HepG2 (cell line): ENCODE results near the gene PIGC. TPM values are rescaled to one million over a fixed set of nuclear protein-coding genes. Genes with fewer than 3 reads are reported as not detected.

Experiments
- ATF7-NPFF ChIP-seq: sonication (generic); formaldehyde crosslinking; IDR thresholded peaks from 2 replicates; pipeline ENCODE4 v1.8.1; 2023; ENCODE audit warnings: mild to moderate bottlenecking, low read depth, missing genetic modification reagents, moderate library complexity
- HES4 ChIP-seq: sonication (generic); formaldehyde crosslinking; IDR thresholded peaks from 2 replicates; pipeline ENCODE4 v1.9.0; 2021; ENCODE audit warnings: mild to moderate bottlenecking, missing genetic modification reagents, borderline replicate concordance
- HHEX ChIP-seq: IDR thresholded peaks from 2 replicates; pipeline ENCODE4 v1.6.1; 2016; ENCODE audit warnings: control low read depth
- HNF4A ChIP-seq: sonication (generic); formaldehyde crosslinking; IDR thresholded peaks from 2 replicates; pipeline ENCODE4 v1.4.0; 2020; ENCODE audit warnings: missing genetic modification reagents
- JUNB ChIP-seq: sonication (generic); formaldehyde crosslinking; IDR thresholded peaks from 2 replicates; pipeline ENCODE4 v1.8.0; 2022; ENCODE audit warnings: missing genetic modification reagents, mild to moderate bottlenecking, borderline replicate concordance
- NR2F6 ChIP-seq, 2 experiments: IDR thresholded peaks; 2 replicates each; pipeline ENCODE4 v1.6.1; 2016; ENCODE audit warnings: antibody characterized with exemption in 1 of 2, mild to moderate bottlenecking in 1 of 2
- PHB2 ChIP-seq: fragments of 450-650 bp; IDR thresholded peaks from 2 replicates; pipeline ENCODE4 v1.6.1; 2018; ENCODE audit not compliant: partially characterized antibody
- RORA ChIP-seq: sonication (generic); formaldehyde crosslinking; IDR thresholded peaks from 2 replicates; pipeline ENCODE4 v1.5.0; 2020; ENCODE audit warnings: mild to moderate bottlenecking, missing genetic modification reagents, moderate library complexity
- SNAPC2 ChIP-seq: sonication (generic); formaldehyde crosslinking; IDR thresholded peaks from 2 replicates; pipeline ENCODE4 v1.8.1; 2022; ENCODE audit warnings: mild to moderate bottlenecking, missing genetic modification reagents
- ZNF720 ChIP-seq: sonication (generic); formaldehyde crosslinking; IDR thresholded peaks from 2 replicates; pipeline ENCODE4 v1.4.0; 2020; ENCODE audit warnings: missing genetic modification reagents
- ZSCAN20 ChIP-seq: sonication (generic); formaldehyde crosslinking; IDR thresholded peaks from 2 replicates; pipeline ENCODE4 v1.4.0; 2020; ENCODE audit warnings: missing genetic modification reagents, mild to moderate bottlenecking, borderline replicate concordance
- polyA plus RNA-seq, 8 experiments: library from polyadenylated mRNA; depleted of rRNA in 3 of 8; stranded (reverse) in 7 of 8; unstranded in 1 of 8; fragments of >200 nt; fragmentation: Illumina TruSeq in 4 of 8; extraction: Trizol in 4 of 8; gene quantifications; 2 replicates each; pipeline versions ENCODE4 v1.2.1 to v1.2.3, GENCODE V29; 2011 to 2016; ENCODE audit warnings: low read depth in 4 of 8, missing spikeins in 1 of 8, mixed read lengths in 1 of 8; ENCODE audit not compliant: insufficient read depth in 1 of 8
- total RNA-seq, 5 experiments: library from RNA; depleted of rRNA; stranded (reverse); fragments of >200 nt; fragmentation: Illumina TruSeq; extraction: Trizol; gene quantifications; 2 replicates each; pipeline ENCODE4 v1.2.3, GENCODE V29; 2016; ENCODE audit warnings: low read depth in 1 of 5
- TF ChIP-seq, protein P1 (sequence below): sonication (generic); formaldehyde crosslinking; IDR thresholded peaks from 2 replicates; pipeline ENCODE4 v1.4.0; 2020; ENCODE audit warnings: mild to moderate bottlenecking, missing genetic modification reagents
- TF ChIP-seq, protein P2 (sequence below): IDR thresholded peaks from 2 replicates; pipeline ENCODE4 v1.6.1; 2016; ENCODE audit warnings: control low read depth
- TF ChIP-seq, protein P3 (sequence below): sonication (generic); formaldehyde crosslinking; IDR thresholded peaks from 2 replicates; pipeline ENCODE4 v1.8.1; 2023; ENCODE audit warnings: mild to moderate bottlenecking, moderate library complexity, missing genetic modification reagents
- TF ChIP-seq, protein P4 (sequence below): sonication (generic); formaldehyde crosslinking; IDR thresholded peaks from 2 replicates; pipeline ENCODE4 v1.9.0; 2021; ENCODE audit warnings: mild to moderate bottlenecking, missing genetic modification reagents
- TF ChIP-seq, protein P5 (sequence below): sonication (generic); formaldehyde crosslinking; IDR thresholded peaks from 2 replicates; pipeline ENCODE4 v1.5.0; 2020; ENCODE audit warnings: mild to moderate bottlenecking, missing genetic modification reagents

Gene PIGC
- total and polyA plus RNA-seq, 2 of the 13 experiments (the other 11 are each of a cell fraction or from before 2014, with no cell fraction given) = 26.7 to 29.5 TPM

DNA sequence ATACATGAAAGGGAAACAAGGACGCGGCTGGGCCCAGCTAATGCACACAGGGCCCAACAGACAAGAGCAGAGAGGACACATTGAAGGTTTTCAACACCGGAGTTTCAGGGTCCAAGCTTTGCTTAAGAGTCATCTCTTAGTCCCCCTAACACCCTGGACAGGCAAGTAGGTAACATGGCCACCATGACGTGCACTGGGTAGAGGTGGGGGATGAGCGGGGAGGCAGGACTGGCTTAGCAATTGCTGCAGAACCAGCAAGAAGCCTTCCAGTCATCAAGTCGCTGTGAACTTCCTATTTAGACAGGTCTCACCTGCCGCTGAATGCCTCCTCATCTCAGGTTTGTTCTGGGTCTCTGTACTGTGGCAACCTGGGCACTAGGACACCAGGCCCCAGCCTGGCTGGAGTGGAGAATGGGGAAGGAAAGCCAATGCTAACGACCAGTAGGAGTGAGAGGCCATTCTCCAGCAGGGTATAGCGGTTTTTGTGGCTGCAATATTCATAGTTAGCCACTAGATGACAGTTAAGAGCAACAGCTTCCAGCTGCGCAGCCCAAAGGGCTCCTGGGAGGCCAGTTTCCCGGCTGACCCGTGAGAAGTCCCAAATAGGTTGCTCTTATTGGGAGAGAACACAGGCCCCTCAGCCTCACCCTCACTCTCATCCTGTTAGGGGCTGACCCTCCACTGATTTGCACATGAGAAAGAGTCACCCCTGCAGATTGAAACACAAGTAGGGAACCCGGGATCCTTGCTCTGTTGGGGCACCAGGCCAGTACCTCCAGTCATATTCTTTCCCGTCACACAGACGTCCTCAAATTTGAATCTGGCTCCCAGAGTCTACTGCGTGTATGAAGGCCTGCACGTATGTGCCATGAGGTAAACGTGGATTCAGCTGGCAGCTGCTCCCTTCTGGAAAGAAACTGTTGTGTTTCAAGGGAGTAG, 6.0 kb upstream of the PIGC start (continued):
- TF ChIP-seq RORA (CRISPR knock-in tag) = no peak
- no peak for TF ChIP-seq ZSCAN20 (CRISPR knock-in tag)
- TF ChIP-seq, protein P1, sequence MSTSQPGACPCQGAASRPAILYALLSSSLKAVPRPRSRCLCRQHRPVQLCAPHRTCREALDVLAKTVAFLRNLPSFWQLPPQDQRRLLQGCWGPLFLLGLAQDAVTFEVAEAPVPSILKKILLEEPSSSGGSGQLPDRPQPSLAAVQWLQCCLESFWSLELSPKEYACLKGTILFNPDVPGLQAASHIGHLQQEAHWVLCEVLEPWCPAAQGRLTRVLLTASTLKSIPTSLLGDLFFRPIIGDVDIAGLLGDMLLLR (CRISPR knock-in tag) = no peak
- TF ChIP-seq HHEX (CRISPR knock-in tag) = no peak
- peak; percentile 33; the same call in 1 of the 2 replicates for TF ChIP-seq JUNB
- TF ChIP-seq ZNF720 (CRISPR knock-in tag) = no peak
- no peak; the same call in 1 of the 2 replicates for TF ChIP-seq HNF4A
- TF ChIP-seq HES4 (CRISPR knock-in tag) = no peak
- TF ChIP-seq PHB2 = no peak
- TF ChIP-seq, protein P2, sequence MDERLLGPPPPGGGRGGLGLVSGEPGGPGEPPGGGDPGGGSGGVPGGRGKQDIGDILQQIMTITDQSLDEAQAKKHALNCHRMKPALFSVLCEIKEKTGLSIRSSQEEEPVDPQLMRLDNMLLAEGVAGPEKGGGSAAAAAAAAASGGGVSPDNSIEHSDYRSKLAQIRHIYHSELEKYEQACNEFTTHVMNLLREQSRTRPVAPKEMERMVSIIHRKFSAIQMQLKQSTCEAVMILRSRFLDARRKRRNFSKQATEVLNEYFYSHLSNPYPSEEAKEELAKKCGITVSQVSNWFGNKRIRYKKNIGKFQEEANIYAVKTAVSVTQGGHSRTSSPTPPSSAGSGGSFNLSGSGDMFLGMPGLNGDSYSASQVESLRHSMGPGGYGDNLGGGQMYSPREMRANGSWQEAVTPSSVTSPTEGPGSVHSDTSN (CRISPR knock-in tag) = no peak
- TF ChIP-seq NR2F6 (IDR thresholded peaks at IDR 0.05) = no peak
- no peak for TF ChIP-seq NR2F6 (CRISPR knock-in tag; IDR thresholded peaks at IDR 0.05)
- TF ChIP-seq, protein P3, sequence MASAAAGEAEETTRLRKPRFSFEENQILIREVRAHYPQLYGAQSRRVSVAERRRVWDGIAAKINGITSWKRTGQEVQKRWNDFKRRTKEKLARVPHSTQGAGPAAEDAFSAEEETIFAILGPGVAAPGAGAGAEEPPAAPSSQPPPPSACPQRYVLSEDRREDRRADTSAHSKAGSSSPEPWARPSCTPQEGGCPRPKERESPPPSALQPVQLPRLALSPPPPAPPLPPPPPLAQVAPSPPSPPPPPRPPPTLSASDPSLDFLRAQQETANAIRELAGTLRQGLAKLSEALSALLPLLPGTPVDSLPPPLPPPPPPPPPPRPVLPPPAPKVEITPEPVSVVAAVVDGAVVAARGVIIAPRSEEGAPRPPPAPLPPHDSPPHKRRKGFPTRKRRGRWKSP = 0 out of 2 replicates have a peak, but pooled peaks have one; percentile 48
- TF ChIP-seq, protein P4, sequence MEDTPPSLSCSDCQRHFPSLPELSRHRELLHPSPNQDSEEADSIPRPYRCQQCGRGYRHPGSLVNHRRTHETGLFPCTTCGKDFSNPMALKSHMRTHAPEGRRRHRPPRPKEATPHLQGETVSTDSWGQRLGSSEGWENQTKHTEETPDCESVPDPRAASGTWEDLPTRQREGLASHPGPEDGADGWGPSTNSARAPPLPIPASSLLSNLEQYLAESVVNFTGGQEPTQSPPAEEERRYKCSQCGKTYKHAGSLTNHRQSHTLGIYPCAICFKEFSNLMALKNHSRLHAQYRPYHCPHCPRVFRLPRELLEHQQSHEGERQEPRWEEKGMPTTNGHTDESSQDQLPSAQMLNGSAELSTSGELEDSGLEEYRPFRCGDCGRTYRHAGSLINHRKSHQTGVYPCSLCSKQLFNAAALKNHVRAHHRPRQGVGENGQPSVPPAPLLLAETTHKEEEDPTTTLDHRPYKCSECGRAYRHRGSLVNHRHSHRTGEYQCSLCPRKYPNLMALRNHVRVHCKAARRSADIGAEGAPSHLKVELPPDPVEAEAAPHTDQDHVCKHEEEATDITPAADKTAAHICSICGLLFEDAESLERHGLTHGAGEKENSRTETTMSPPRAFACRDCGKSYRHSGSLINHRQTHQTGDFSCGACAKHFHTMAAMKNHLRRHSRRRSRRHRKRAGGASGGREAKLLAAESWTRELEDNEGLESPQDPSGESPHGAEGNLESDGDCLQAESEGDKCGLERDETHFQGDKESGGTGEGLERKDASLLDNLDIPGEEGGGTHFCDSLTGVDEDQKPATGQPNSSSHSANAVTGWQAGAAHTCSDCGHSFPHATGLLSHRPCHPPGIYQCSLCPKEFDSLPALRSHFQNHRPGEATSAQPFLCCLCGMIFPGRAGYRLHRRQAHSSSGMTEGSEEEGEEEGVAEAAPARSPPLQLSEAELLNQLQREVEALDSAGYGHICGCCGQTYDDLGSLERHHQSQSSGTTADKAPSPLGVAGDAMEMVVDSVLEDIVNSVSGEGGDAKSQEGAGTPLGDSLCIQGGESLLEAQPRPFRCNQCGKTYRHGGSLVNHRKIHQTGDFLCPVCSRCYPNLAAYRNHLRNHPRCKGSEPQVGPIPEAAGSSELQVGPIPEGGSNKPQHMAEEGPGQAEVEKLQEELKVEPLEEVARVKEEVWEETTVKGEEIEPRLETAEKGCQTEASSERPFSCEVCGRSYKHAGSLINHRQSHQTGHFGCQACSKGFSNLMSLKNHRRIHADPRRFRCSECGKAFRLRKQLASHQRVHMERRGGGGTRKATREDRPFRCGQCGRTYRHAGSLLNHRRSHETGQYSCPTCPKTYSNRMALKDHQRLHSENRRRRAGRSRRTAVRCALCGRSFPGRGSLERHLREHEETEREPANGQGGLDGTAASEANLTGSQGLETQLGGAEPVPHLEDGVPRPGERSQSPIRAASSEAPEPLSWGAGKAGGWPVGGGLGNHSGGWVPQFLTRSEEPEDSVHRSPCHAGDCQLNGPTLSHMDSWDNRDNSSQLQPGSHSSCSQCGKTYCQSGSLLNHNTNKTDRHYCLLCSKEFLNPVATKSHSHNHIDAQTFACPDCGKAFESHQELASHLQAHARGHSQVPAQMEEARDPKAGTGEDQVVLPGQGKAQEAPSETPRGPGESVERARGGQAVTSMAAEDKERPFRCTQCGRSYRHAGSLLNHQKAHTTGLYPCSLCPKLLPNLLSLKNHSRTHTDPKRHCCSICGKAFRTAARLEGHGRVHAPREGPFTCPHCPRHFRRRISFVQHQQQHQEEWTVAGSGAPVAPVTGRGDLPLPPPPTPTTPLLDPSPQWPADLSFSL = no peak
- TF ChIP-seq, protein P5, sequence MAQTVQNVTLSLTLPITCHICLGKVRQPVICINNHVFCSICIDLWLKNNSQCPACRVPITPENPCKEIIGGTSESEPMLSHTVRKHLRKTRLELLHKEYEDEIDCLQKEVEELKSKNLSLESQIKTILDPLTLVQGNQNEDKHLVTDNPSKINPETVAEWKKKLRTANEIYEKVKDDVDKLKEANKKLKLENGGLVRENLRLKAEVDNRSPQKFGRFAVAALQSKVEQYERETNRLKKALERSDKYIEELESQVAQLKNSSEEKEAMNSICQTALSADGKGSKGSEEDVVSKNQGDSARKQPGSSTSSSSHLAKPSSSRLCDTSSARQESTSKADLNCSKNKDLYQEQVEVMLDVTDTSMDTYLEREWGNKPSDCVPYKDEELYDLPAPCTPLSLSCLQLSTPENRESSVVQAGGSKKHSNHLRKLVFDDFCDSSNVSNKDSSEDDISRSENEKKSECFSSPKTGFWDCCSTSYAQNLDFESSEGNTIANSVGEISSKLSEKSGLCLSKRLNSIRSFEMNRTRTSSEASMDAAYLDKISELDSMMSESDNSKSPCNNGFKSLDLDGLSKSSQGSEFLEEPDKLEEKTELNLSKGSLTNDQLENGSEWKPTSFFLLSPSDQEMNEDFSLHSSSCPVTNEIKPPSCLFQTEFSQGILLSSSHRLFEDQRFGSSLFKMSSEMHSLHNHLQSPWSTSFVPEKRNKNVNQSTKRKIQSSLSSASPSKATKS = no peak
- TF ChIP-seq SNAPC2 = 0 out of 2 replicates have a peak, but pooled peaks have one; percentile 38
- TF ChIP-seq ATF7-NPFF (CRISPR knock-in tag) = no peak
